Body of pancreas (tissue), 4 donors: ENCODE data around the gene CCL19. TPM values are rescaled to one million over a fixed set of nuclear protein-coding genes. Genes with fewer than 3 reads are reported as not detected.
A peak's percentile ranks its signal among the peaks of the same experiment; 100 is the strongest.

ENCODE experiments used
- ATAC-seq: fragments of 150-250 bp; one replicate; pipeline ENCODE4 v1.9.1; 2016
- DNase-seq, 4 donors: peaks; one replicate each; pipeline ENCODE4 v3.0.0-alpha.2; 2019
- H3K27ac ChIP-seq, 4 donors: fragments of 200-600 bp; sonication (generic); 1 replicate in 3 of 4; 2 replicates in 1 of 4; pipeline versions ENCODE4 v1.5.1 to v1.6.1; 2016 to 2019; ENCODE audit warnings: mild to moderate bottlenecking in 1 of 4, mixed read lengths in 1 of 4, moderate library complexity in 1 of 4
- H3K27me3 ChIP-seq, 2 donors: fragments of 200-600 bp; sonication (generic); one replicate each; pipeline ENCODE4 v1.6.0; 2016; ENCODE audit warnings: mild to moderate bottlenecking in 1 of 2
- H3K36me3 ChIP-seq, 2 donors: fragments of 200-600 bp; sonication (generic); replicated peaks in 1 of 2; 2 replicates each; pipeline ENCODE4 v1.5.1; 2016; ENCODE audit warnings: low read depth in 2 of 2; ENCODE audit not compliant: insufficient read depth in 1 of 2
- H3K4me1 ChIP-seq: fragments of 200-600 bp; sonication (generic); one replicate; pipeline ENCODE4 v1.6.0; 2016
- H3K4me3 ChIP-seq, 2 donors: fragments of 200-600 bp; sonication (generic); 1 replicate in 1 of 2; 2 replicates in 1 of 2; pipeline ENCODE4 v1.5.1; 2016 to 2019
- H3K9me3 ChIP-seq, 3 donors: fragments of 200-600 bp; sonication (generic); 1 replicate in 2 of 3; 2 replicates in 1 of 3; pipeline ENCODE4 v1.5.1; 2016
- CTCF ChIP-seq, 7 experiments: fragments of 450-650 bp in 4 of 7; fragments of 200-600 bp in 3 of 7; sonication (generic) in 3 of 7; IDR thresholded peaks; one replicate each; pipeline ENCODE4 v1.5.1; 2016 to 2019; ENCODE audit warnings: antibody characterized with exemption in 7 of 7
- POLR2A ChIP-seq, 3 donors: fragments of 450-650 bp; IDR thresholded peaks; one replicate each; pipeline ENCODE4 v1.6.1; 2016; ENCODE audit warnings: antibody characterized with exemption in 3 of 3, mild to moderate bottlenecking in 2 of 3
- WGBS, 2 donors: methylation state at CpG; one replicate each; pipeline ENCODE4 v1.1.5; 2017; 5-methylcytosine and 5-hydroxymethylcytosine counted together
- intact Hi-C: fragments of 100-400 bp; cut with DNase I; formaldehyde crosslinking; loops from one replicate; pipeline ENCODE4 v1.15.1; 2023
- total RNA-seq, 2 donors: library from RNA; depleted of rRNA; stranded (reverse); fragments of >200 nt; gene quantifications; one replicate each; pipeline ENCODE4 v1.1.0, GENCODE V29; 2016

Gene CCL19
- total RNA-seq, 2 donors from 2014 or later, result not detected

- ATAC-seq (no peak), DNase-seq (no peak)
- H3K4me3 ChIP-seq, result no peak overlapping the region
- no peak overlapping the region for H3K27ac ChIP-seq
- H3K27me3 ChIP-seq, result no peaks in the 10 kb centered on the region
- WGBS, 2 donors, result 80 to 81% methylated on average over 3 to 5 of the region's 5 CpGs
- H3K9me3 ChIP-seq, result no peaks in the 10 kb centered on the region
- intact Hi-C loops, result no loop called here
- no peaks in the 10 kb centered on the region for H3K36me3 ChIP-seq
- TF ChIP-seq CTCF (IDR thresholded peaks at IDR 0.05) (no peak), POLR2A (IDR thresholded peaks at IDR 0.05) (no peak)
- no peaks in the 10 kb centered on the region for H3K4me1 ChIP-seq
These were observed 2.6 kb downstream of the CCL19 start for GRCh38 chr9:34688329-34689115.

GRCh38 chr9:34687276-34688030 lies 3.6 kb downstream of the CCL19 start:
- intact Hi-C loops, result no loop called here
- Histone ChIP-seq H3K27me3 (no peaks in the 10 kb centered on the region), H3K9me3 (no peaks in the 10 kb centered on the region), H3K4me3 (no peak overlapping the region), H3K4me1 (no peaks in the 10 kb centered on the region), H3K27ac (no peak overlapping the region), H3K36me3 (no peaks in the 10 kb centered on the region)
- no peak for TF ChIP-seq CTCF (IDR thresholded peaks at IDR 0.05)
- TF ChIP-seq POLR2A (IDR thresholded peaks at IDR 0.05), result no peak
- no peak for DNase-seq
- 85 to 86% methylated on average over 10 of the region's 10 CpGs for WGBS, 2 donors
- ATAC-seq, result no peak

- no peaks in the 10 kb centered on the region for H3K36me3 ChIP-seq
- intact Hi-C loops, result no loop called here
- ATAC-seq, result no peak
- no peaks in the 10 kb centered on the region for H3K4me1 ChIP-seq
- H3K4me3 ChIP-seq, result no peak overlapping the region
- 65 to 100% methylated on average over 1 of the region's 1 CpG for WGBS, 2 donors
- DNase-seq, result no peak
- H3K27ac ChIP-seq, result no peak overlapping the region
- no peak for TF ChIP-seq POLR2A (IDR thresholded peaks at IDR 0.05)
- no peak for TF ChIP-seq CTCF (IDR thresholded peaks at IDR 0.05)
- no peaks in the 10 kb centered on the region for H3K9me3 ChIP-seq
- no peaks in the 10 kb centered on the region for H3K27me3 ChIP-seq
These were observed 4.3 kb downstream of the CCL19 start for GRCh38 chr9:34686732-34687131.

GRCh38 chr9:34686231-34686630 lies 4.8 kb downstream of the CCL19 start:
- TF ChIP-seq POLR2A (IDR thresholded peaks at IDR 0.05), result no peak
- TF ChIP-seq CTCF (IDR thresholded peaks at IDR 0.05), result no peak
- no peaks in the 10 kb centered on the region for H3K4me1 ChIP-seq
- ATAC-seq, result no peak
- H3K27me3 ChIP-seq, result no peaks in the 10 kb centered on the region
- H3K36me3 ChIP-seq, result no peaks in the 10 kb centered on the region
- DNase-seq, result peak in 2 of 4 donors; percentile 10 to 22
- no peak overlapping the region for H3K27ac ChIP-seq
- no peaks in the 10 kb centered on the region for H3K9me3 ChIP-seq
- intact Hi-C loops, result no loop called here
- WGBS, 2 donors, result 67 to 68% methylated on average over 5 of the region's 5 CpGs
- no peak overlapping the region for H3K4me3 ChIP-seq
